ENCODE results near the gene MEGF10. TPM values are rescaled to one million over a fixed set of nuclear protein-coding genes. Genes with fewer than 3 reads are reported as not detected.

Gene MEGF10
- total RNA-seq, 2 experiments from 2014 or later = not detected

DNA sequence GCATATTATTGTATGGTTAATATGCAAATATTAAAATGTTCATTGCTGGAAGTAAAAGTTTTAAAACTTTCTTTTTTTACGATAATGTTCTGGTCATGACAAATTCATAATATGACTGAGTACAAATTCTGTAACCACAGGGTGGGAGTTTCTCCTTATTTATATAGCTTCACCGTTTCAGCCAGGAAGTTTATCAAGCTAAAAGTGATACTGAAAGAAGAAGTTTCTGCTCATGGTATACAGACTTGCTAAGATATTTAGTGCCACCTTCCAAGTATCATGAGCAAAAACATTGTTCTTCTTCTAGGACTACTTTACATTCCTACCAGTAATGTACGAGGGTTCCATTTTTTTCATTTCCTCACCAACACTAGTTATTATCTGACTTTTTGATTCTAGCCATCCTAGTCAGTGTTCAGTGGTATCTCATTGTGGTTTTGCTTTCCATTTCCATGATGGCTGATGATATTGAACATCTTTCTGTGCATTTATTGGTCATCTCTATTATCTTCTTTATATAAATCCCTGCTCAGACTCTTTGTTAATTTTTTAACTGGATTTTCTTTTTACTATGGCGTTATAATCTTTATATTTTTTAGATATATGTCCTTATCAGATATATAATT lies 132.7 kb downstream of the MEGF10 start:
- Histone ChIP-seq H3K79me2 (ENCODE audit: insufficient read depth, low read depth, low read length) (no peaks in the 10 kb centered on the region), H3K4me2 (ENCODE audit: low read length) (no peak overlapping the region), H3K9me2 (ENCODE audit: insufficient read depth, low read length) (no peaks in the 10 kb centered on the region), H3K9me3 (ENCODE audit: low read length) (no peaks in the 10 kb centered on the region), H3K27ac (ENCODE audit: low read depth, low read length, poor library complexity, severe bottlenecking) (no peak overlapping the region), H2AFZ (ENCODE audit: low read length) (no peak overlapping the region), H3K4me1 (ENCODE audit: insufficient read depth, low read length, poor library complexity, severe bottlenecking) (no peaks in the 10 kb centered on the region), H3K4me3 (ENCODE audit: low read depth, low read length, poor library complexity, severe bottlenecking) (no peak overlapping the region), H4K20me1 (ENCODE audit: insufficient read depth, low read length) (no peaks in the 10 kb centered on the region), H3K36me3 (ENCODE audit: insufficient read depth, low read length) (no peaks in the 10 kb centered on the region)
- DNase-seq (ENCODE audit: low spot score) = no peak
- ChIA-PET POLR2A (no interaction called here), CTCF (ENCODE audit: unreplicated experiment) (no interaction called here)
- TF ChIP-seq EZH2phosphoT487 (IDR thresholded peaks at IDR 0.05; ENCODE audit: borderline replicate concordance, low read depth, low read length) = no peak
- TF ChIP-seq, protein P1, sequence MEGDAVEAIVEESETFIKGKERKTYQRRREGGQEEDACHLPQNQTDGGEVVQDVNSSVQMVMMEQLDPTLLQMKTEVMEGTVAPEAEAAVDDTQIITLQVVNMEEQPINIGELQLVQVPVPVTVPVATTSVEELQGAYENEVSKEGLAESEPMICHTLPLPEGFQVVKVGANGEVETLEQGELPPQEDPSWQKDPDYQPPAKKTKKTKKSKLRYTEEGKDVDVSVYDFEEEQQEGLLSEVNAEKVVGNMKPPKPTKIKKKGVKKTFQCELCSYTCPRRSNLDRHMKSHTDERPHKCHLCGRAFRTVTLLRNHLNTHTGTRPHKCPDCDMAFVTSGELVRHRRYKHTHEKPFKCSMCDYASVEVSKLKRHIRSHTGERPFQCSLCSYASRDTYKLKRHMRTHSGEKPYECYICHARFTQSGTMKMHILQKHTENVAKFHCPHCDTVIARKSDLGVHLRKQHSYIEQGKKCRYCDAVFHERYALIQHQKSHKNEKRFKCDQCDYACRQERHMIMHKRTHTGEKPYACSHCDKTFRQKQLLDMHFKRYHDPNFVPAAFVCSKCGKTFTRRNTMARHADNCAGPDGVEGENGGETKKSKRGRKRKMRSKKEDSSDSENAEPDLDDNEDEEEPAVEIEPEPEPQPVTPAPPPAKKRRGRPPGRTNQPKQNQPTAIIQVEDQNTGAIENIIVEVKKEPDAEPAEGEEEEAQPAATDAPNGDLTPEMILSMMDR (conservative IDR thresholded peaks at IDR 0.05; ENCODE audit: low read length) = no peak
- no TSS peak for BruUV-seq (replicated peaks)
- intact Hi-C loops (cut with micrococcal nuclease; ENCODE audit: unreplicated experiment) = no loop called here

DNA sequence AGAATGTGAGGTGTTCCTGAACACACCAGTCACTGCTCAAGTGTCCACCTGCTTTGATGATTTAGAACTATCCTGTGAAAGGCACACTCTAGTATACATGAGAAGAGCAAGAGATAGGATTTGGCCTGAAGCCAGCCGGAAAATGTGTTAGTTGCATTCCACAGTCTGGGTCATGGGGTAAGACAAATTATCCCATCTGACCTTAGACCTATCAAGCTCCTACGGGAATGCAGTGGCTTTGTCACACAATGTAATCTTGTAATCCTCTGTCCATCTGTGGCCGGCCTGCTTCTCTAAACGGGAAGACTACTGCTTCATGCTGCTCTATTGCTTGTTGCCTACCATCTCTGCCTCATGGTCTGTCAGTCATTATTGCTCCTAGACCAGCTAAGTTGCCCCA lies 134.4 kb downstream of the MEGF10 start:
- no peaks in the 10 kb centered on the region for H3K4me1 ChIP-seq (ENCODE audit: insufficient read depth, low read length, poor library complexity, severe bottlenecking)

DNA sequence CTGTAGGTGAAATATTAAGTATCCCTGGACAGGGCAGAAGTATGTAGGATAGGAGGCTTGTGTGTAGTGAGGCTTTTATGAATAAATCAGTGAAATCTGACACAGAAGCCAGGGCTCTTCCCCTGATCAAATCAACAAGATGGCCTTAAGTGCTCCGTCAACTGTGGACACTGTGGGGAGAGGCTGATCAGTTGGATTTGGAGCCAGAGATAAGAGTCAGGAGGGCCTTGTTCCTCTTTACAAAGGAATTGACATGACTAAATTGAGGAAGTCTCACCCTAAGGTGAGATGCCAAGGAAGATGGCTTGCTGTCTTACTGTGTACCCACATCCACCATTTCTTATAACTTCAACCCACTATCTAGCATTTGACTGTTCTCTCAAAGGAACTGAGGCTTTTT lies 135.3 kb downstream of the MEGF10 start:
- H3K79me2 ChIP-seq (ENCODE audit: insufficient read depth, low read depth, low read length) = no peaks in the 10 kb centered on the region
- no TSS peak for BruUV-seq (replicated peaks)

More for the DNA sequence above, 134.4 kb downstream of the MEGF10 start:
- no peak for DNase-seq (ENCODE audit: low spot score)
- Histone ChIP-seq H3K27ac (ENCODE audit: low read depth, low read length, poor library complexity, severe bottlenecking) (no peak overlapping the region), H3K9me3 (ENCODE audit: low read length) (no peaks in the 10 kb centered on the region), H3K9me2 (ENCODE audit: insufficient read depth, low read length) (no peaks in the 10 kb centered on the region), H3K79me2 (ENCODE audit: insufficient read depth, low read depth, low read length) (no peaks in the 10 kb centered on the region), H3K4me3 (ENCODE audit: low read depth, low read length, poor library complexity, severe bottlenecking) (no peak overlapping the region), H2AFZ (ENCODE audit: low read length) (no peak overlapping the region), H3K4me2 (ENCODE audit: low read length) (no peak overlapping the region), H4K20me1 (ENCODE audit: insufficient read depth, low read length) (no peaks in the 10 kb centered on the region), H3K36me3 (ENCODE audit: insufficient read depth, low read length) (no peaks in the 10 kb centered on the region)
- intact Hi-C loops (cut with micrococcal nuclease; ENCODE audit: unreplicated experiment) = no loop called here
- POLR2A ChIA-PET = no interaction called here
- CTCF ChIA-PET (ENCODE audit: unreplicated experiment) = no interaction called here
- BruUV-seq (replicated peaks) = no TSS peak
- TF ChIP-seq, protein P1 (conservative IDR thresholded peaks at IDR 0.05; ENCODE audit: low read length) = no peak
- TF ChIP-seq EZH2phosphoT487 (IDR thresholded peaks at IDR 0.05; ENCODE audit: borderline replicate concordance, low read depth, low read length) = no peak

More for the DNA sequence above, 135.3 kb downstream of the MEGF10 start:
- ChIA-PET CTCF (ENCODE audit: unreplicated experiment) (no interaction called here), POLR2A (no interaction called here)
- Histone ChIP-seq H4K20me1 (ENCODE audit: insufficient read depth, low read length) (no peaks in the 10 kb centered on the region), H3K9me3 (ENCODE audit: low read length) (no peaks in the 10 kb centered on the region), H3K4me1 (ENCODE audit: insufficient read depth, low read length, poor library complexity, severe bottlenecking) (no peaks in the 10 kb centered on the region), H3K9me2 (ENCODE audit: insufficient read depth, low read length) (no peaks in the 10 kb centered on the region), H3K27ac (ENCODE audit: low read depth, low read length, poor library complexity, severe bottlenecking) (no peak overlapping the region), H3K4me2 (ENCODE audit: low read length) (no peak overlapping the region), H3K4me3 (ENCODE audit: low read depth, low read length, poor library complexity, severe bottlenecking) (no peak overlapping the region), H2AFZ (ENCODE audit: low read length) (no peak overlapping the region), H3K36me3 (ENCODE audit: insufficient read depth, low read length) (no peaks in the 10 kb centered on the region)
- no peak for TF ChIP-seq EZH2phosphoT487 (IDR thresholded peaks at IDR 0.05; ENCODE audit: borderline replicate concordance, low read depth, low read length)
- TF ChIP-seq, protein P1 (conservative IDR thresholded peaks at IDR 0.05; ENCODE audit: low read length) = no peak
- no peak for DNase-seq (ENCODE audit: low spot score)
- intact Hi-C loops (cut with micrococcal nuclease; ENCODE audit: unreplicated experiment) = no loop called here

Measured in OCI-LY7 (cell line).